Measurements from ENCODE around the gene TOP2A.

TOP2A gene

DNA sequence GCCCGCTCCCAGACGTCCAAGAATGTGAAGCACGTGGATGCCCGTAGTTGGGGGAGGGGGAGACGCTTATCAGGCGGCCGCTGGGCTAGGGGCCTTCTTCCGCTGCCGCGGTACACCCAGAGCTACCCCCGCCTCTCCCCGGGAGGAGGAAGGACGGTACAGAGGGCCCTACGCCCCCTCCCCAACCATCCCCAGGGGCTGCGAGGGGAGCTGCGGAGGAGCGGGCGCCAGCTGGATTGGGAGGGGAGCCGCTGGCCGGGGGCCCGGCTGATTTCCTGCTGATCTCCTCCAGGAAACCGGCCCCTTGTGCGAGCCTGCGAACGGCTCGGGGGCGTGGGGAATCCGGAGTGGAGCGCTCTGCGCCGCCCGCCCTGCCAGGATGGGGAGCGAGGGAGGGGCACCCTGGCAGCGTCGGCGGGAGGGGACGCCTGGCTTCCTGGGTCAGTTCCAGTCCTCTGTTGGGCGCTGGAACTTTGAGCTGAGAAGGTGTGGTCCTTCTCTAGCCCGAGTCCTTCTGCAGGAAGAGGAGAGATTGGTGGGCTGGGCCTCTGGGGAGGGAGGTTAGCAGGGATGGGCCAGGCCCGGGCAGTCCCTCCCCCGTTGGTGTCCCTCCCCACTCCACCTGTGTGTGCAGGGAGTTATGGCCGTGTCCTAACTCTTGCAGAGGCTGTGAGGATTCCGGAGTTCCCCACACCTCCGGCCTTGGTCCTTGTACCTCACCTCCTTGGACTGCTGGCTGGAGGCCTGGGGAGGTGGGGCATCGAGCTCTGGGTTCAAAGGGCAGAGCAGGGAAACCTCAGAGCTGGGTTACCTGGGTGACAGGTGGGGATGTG, 72.3 kb downstream of the TOP2A start:
- no peak for DNase-seq

DNA sequence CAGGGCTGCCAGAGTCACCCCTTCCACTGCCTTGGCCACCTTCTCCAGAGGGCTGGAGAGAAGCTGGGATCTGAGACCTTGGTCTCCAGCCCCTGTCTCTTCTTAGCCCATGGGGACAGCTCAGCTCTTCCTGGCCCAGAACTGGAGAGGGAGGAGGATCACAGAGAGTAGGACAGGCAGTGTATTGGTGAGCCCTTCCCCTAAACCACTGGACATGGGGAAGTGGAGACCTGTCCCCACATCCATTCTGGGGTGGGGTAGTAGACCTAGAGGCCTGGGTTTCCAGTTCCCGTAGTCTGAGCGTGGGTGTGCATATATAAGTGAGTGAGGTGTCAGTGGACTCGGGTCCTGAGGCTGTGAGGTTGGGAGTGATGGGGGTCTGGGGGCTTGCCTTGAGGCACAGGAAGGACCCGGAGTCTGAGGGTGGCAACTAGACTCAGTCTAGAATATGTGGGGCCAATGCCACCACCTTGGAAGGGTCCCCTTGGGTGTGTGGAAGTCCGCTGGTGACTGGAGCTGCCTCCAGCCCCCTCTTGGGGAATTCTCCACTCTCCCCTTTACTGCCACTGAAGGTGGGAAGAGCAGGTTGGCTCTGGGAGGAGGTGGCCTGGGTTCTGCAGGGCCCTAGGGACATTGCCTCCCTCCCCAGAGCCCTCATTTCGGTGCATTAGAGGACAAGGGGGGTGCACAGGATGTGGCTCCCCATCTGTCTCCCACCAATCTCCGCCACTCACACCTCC, 73.1 kb downstream of the TOP2A start:
- no peak for DNase-seq

DNA sequence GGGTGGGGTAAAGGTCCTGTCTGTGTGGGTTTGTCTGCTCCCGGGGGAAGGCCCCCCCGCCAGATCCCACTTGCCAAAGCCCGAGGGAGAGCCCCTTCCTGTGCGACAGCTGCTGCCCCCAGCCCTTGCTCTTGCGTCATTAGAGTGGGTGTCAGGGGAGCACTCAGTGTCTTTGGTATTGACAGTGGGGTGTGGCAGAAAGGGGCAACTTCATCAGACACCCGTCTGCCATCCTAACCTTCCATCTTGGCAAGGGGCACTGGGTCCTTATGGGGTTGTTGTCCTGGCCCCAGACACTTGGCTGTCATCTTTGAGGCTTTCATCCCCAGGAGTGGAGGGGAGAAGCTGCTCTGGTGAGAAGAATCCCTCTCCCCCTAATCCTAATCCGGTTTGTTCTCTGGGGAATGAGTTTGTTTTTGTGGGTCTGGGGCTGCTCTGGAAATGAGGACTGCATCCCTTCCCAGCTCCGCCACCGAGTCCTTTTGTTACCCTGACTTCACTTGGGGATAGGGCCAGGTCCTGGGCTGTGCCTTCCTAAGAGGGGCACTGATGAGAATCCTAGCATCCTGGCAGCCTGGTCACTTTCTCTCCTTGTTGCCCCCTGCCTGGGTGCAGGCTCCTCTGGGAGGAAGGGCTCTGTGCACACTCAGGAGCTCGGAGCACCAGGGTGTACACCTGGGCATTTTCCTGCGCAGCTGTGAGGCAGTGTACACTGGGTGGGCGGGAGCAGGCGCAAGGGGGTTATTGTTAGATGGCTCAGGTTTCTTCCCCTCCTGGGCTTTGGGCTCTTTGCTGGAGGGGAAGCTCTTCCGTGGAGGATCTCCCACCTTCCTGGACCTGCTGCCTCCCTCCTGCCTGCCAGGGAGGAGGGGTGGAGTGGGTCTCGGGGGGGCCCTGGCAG, 74.2 kb downstream of the TOP2A start:
- DNase-seq, result no peak

DNA sequence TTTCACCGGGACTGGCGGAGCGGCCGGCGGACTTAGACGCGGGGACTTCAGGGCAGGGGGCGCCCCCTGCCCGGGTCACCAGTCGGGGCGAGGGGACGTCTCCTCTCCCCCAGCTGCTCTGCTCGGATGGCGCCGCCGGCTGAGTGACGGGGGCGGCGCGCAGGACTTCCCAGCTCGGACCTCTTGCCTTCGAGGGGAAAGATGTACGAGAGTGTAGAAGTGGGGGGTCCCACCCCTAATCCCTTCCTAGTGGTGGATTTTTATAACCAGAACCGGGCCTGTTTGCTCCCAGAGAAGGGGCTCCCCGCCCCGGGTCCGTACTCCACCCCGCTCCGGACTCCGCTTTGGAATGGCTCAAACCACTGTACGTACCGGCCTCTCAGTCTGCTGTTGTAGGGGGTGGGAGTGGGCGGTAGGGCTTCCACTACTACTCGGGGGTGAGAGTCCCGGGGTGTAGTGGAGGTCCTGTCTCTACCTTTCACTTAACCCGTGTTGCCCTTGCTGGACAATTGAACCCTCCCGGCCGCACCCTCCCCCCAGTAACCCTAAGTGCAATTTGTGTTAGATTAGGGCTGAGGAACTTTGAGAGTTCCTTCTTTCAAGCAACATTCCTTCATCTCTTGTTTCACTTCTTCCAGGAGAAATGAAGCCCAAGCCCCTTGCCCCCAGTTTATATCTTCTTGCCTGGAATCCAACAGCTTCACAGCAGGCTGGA, 75.0 kb downstream of the TOP2A start:
- DNase-seq, result no peak

DNA sequence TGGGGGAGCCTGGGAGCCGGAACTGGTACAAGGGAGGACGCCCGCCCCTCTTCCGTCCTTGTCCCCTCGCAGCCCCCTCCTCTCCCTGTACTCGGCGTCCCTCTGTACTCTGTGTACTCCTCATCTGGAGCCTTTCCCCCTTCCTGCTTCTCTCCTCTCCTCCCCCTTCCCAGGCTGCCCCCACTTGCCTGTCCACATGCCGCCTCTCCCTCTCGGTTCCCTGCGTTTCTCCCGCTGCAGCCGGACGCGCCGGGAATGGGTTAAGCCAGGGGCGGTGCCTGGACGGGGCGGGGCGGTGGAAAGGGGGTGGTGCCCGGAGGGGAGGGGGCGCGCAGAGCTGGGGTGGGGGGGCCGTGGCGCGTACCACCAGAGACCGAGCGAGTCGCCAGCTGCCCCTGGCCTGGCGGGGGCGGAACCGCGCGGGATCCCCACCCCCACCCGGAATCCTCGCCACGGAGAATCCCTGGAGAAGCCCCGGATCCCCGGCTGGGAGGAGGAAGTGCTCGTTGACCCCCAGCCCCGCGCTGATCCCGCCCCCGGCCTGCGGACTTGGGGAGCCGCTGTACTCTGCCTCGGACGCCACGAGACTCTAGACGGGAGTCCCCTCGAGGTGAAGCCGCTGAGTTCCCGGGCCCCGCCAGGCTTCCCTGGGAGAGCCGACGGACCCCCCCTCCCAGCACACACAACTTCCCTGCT, 75.7 kb downstream of the TOP2A start:
- DNase-seq, result no peak

DNA sequence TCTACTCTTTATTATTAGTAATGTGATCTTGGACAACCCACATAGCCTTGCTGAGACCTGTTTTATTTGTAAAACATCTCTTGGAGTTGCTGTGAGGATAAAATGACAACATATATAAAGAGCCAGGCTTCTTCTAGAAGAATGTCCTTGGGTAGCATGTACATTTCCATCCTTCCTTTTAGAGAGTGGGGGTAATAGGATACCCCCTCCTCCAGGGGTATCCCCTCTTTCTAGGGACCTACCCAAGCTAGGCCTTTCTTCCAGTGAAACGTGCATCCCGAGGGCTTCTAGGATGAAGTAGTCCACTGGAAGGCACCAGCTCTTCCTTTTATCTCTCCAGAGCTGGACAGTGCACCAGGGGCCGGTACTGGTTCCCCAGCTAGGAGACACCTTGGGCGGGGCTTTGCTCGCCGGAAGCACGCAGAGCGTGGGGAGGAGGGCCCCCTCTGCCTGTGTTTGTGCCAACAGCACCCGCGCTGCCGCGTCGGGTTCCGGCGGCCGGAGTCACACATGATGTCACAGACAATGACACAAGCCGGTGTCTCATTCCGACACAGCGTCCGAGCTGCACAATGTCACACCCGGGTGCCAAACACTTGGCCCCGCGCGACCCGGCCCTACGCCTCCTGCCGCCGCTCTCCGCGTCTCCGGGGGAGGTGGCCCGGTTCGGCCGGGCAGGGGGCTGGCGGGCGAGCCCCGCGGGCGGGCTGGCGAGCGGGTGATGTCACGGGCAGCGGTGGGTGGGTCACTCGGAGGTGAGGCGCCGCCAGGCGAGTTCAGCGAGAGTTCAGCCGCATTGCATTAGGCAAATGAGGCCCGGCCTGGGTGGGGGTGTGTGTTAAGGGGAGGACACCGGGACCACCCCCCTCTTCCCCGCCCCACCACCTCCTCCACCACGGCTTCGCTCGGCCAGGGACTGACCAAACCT, 76.6 kb downstream of the TOP2A start:
- no peak for DNase-seq

DNA sequence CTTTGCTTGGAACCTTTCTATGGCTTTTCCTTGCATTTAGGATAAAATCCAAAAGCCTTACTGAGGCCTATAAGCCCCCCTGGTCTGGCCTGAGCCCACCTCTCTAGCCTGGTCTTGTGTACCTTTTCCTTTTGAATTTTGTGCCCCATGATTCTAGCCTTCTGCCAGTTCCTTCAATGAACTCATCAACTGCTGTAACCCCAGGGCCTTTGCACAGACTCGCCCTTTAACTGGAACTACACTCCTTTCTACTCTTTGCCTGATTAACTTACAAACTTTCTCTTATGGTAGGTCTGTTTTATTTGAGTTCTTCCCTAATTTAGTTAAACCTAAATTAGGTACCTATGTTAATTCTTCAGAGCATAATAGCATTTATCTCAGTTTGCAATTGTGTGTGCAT, 77.4 kb downstream of the TOP2A start:
- DNase-seq, result no peak

DNA sequence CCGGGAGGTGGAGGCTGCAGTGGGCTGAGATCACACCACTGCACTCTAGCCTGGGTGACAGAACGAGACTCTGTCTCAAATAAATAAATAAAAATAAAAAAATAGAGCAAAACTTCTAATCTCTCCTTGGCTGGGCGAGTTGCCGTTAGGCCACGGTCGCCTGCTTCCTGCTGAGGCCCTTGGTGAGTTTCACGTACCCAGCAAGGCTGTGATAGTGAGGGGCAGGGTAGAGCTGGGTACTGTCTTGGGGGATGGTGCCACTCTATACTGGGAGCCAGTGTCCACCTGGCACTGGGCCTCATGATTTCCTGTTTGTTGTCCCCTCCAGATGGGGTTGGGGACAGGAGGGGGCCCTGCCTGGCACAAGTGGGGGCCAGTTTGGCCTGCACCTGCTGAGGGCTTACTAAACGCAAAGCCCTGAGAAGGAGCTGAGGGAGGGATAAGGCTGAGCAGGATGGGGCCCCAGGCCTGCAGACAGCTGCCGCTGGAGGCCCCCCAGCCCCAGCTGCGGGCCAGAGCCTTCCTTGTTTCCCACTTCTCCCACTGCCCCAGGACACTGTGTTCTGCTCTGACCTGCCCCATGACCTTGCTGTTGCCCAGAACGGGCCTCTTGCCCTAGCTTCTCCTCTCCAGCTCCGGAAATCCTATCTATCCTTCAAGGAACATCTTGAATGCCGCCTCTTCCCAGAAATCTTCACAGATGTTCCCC, 78.6 kb downstream of the TOP2A start:
- DNase-seq, result no peak

All from AML-193 (cell line).